Tongue (tissue), 3 donors: ENCODE data around the gene MED16. TPM values are rescaled to one million over a fixed set of nuclear protein-coding genes. Genes with fewer than 3 reads are reported as not detected.
"Not testable (repeated sequence)": the region's sequence is repeated elsewhere in the genome, so short reads cannot be mapped to it uniquely, and the experiment has no call there.

Source experiments
- DNase-seq: peaks from one replicate; pipeline ENCODE4 v3.0.0-alpha.2; 2015
- small RNA-seq: library from RNA; depleted of rRNA; stranded (forward); fragments of <200 nt; gene quantifications from one replicate; pipeline ENCODE3, GENCODE V24; 2014; ENCODE audit warnings: low replicate concordance
- total RNA-seq: library from RNA; depleted of rRNA; stranded (reverse); fragments of >200 nt; gene quantifications from one replicate; pipeline ENCODE4 v1.2.3, GENCODE V29; 2014

MED16 gene
- total RNA-seq, 1 donor from 2014 or later, result 34.4 TPM

GRCh38 chr19:829129-829758, 63.7 kb downstream of the MED16 start:
- DNase-seq, result no peak

GRCh38 chr19:827710-828321, 65.2 kb downstream of the MED16 start, which contains the start of gene AZU1:
Gene AZU1 (plus strand): TSS chr19:827837. CDS start chr19:827847, 10 bp downstream.
- DNase-seq, result no peak

- DNase-seq, result no peak
These were observed 65.7 kb downstream of the MED16 start for GRCh38 chr19:827314-827709.

- DNase-seq, result no peak
These were observed 66.9 kb downstream of the MED16 start for GRCh38 chr19:825897-826644.

- no peak for DNase-seq
These were observed 68.1 kb downstream of the MED16 start for GRCh38 chr19:824885-825284.

- DNase-seq, result no peak
These were observed 69.3 kb downstream of the MED16 start for GRCh38 chr19:823565-824121.

- DNase-seq, result no peak
These were observed 71.0 kb downstream of the MED16 start, which contains the start of gene PLPPR3 for GRCh38 chr19:821825-822503. Gene PLPPR3 (minus strand): TSS chr19:821955. CDS start chr19:821559, 396 bp downstream.

GRCh38 chr19:821231-821824, 71.7 kb downstream of the MED16 start:
- no peak for DNase-seq

GRCh38 chr19:820212-820611, 72.8 kb downstream of the MED16 start:
- not testable (repeated sequence) for DNase-seq

Small RNA genes within 50 kb of the gene (small RNA-seq; reads per million reads assigned to genes)
- gene RNU6-9, result 0.13 reads per million

Other genes with a start within 250 kb of the MED16 start
- gene RNF126, start 230.0 kb downstream of the MED16 start, total RNA-seq, result 30.9 TPM
- gene FSTL3, start 216.8 kb downstream of the MED16 start, total RNA-seq, result 47.8 TPM
- 0.82 TPM for gene PRSS57, start 197.7 kb downstream of the MED16 start, total RNA-seq
- 52.9 TPM for gene PALM, start 184.3 kb downstream of the MED16 start, total RNA-seq
- gene MISP, start 142.1 kb downstream of the MED16 start, total RNA-seq, result 2.9 TPM
- gene PTBP1, start 95.7 kb downstream of the MED16 start, total RNA-seq, result 90.6 TPM
- 0.31 TPM for gene PLPPR3, start 71.2 kb downstream of the MED16 start, total RNA-seq
- 2.5 TPM for gene AZU1, start 65.3 kb downstream of the MED16 start, total RNA-seq
- gene PRTN3, start 52.2 kb downstream of the MED16 start, total RNA-seq, result 3.3 TPM
- gene ELANE, start 40.9 kb downstream of the MED16 start, total RNA-seq, result 3.5 TPM
- gene CFD, start 33.5 kb downstream of the MED16 start, total RNA-seq, result 5.8 TPM
- not detected for gene RNU6-9, start 297 bp upstream of the MED16 start, total RNA-seq
- gene R3HDM4, start 20.0 kb upstream of the MED16 start, total RNA-seq, result 23.2 TPM
- not detected for gene KISS1R, start 24.1 kb upstream of the MED16 start, total RNA-seq
- 5.2 TPM for gene ARID3A, start 32.8 kb upstream of the MED16 start, total RNA-seq
- 44.0 TPM for gene WDR18, start 91.2 kb upstream of the MED16 start, total RNA-seq
- gene GRIN3B, start 107.2 kb upstream of the MED16 start, total RNA-seq, result not detected
- gene TMEM259, start 127.9 kb upstream of the MED16 start, total RNA-seq, result 72.1 TPM
- gene RNU6-2, start 128.3 kb upstream of the MED16 start, total RNA-seq, result not detected
- 42.3 TPM for gene CNN2, start 133.4 kb upstream of the MED16 start, total RNA-seq
- gene ABCA7, start 146.9 kb upstream of the MED16 start, total RNA-seq, result 22.1 TPM
- gene ARHGAP45, start 174.0 kb upstream of the MED16 start, total RNA-seq, result 16.8 TPM
- 73.4 TPM for gene POLR2E, start 202.2 kb upstream of the MED16 start, total RNA-seq
- 115 TPM for gene GPX4, start 210.8 kb upstream of the MED16 start, total RNA-seq